ENCODE measurements around the gene WNT7B.

Gene WNT7B

DNA sequence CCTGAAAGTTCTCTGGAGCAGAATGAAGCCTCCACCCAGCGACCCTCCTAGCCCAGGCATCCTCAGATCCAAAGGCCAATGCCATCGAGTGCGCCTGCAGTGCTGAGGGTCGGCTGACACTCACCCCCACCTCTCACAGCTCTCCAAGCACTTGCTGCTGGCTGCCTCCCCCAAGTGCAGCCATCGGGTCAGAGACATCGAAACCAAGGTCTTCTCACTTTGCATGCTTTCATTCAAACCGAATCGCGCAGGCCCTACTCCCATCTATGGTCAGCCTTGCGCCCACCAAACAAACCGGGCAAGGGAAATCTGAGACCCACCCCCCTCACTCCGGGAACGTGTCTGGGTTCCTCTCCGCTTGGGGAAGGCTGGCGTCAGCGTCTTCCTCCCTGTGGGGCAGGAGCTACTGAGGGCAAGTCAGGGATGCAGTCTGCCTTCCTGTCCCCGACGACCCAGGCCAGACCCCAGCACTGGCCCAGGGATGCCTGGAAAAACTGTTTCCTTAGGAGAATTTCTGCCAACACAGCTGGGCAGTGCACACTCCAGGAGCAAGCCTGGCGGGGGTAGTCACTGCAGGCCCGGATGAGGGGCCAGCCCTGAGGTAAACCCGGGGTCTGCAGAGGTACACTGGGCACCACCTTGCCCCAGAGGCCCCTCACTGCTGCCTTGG lies 7.0 kb downstream of the WNT7B start:
- DNase-seq, result no peak

DNA sequence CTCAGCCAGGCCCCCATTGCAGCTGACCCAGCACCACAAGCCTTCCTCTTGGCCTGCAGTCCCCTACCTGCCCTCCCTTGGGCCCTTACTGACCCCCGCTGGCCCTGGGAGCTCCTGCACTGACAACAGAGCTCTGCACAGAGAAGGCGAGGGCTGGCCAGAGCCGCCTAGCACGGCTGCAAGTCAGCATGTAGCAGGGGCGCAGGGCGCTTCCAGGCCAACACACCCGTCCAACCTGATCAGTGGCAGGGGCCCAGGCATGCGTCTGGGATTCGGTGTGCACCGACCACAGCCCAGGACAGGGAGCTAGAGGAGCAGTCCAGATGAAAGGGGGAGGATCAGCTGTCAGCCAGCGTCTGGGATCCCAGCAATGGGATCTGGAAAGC lies 7.6 kb downstream of the WNT7B start:
- no peak for DNase-seq

DNA sequence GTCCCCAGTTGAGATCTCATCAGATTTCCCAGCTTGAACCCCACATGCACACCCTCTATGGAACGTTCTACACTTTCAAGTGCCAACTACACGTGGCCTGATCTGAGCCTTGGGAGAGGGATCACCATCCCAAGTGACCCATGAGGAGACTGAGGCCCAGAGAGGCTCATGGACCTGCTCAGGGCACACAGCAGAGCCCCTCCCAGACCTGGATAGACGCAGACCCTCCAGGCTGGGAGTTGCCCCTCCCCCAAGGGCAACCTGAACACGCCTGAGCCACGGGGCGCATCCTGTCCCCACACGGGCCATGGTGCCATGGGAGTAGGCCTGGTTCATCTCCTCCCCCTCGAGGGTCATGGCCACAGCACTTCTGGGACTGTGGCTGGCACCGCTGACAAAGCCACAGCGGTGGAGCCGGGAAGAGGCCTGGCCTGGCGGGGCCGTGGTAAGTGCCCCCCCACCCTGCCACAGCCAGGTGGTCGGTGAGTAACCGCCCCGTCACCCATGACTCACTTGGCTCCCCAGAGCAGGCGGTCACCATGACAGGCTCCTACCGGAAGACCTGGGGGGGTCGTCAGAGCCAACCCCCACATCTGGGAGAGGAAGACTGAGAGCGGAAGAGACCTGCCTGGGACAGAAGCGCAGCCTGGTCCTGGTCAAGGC lies 8.1 kb downstream of the WNT7B start:
- DNase-seq, result no peak

DNA sequence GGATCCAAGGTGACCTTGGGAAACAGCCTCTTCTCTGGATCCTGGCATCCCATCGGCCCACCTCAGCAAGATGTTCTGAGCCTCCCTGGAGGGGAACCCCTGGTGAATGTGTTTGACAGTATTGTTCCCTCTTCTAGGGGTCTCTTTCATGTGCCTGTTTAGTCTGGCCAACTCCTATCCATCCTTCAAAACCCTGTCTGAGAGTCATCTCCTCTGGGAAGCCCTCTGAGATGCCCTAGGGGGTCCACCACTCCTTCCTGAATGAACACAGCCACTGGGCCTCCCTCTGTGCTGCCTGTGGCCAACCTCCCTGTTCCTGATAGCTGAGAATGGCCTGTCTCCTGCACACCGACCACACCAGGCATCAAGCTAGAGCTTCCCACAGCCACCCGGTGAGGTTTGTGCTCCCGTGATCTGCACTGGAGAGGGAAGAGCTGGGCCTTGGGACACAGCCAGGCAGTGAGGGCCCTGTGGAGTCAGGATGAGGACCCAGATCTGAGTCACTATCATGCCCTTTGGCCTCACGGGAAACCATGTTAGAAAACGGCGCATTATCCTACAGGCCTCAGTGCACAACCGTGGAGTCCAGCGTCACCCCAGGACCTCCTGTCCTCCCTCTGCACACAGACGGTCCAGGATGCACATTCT lies 8.8 kb downstream of the WNT7B start:
- no peak for DNase-seq

DNA sequence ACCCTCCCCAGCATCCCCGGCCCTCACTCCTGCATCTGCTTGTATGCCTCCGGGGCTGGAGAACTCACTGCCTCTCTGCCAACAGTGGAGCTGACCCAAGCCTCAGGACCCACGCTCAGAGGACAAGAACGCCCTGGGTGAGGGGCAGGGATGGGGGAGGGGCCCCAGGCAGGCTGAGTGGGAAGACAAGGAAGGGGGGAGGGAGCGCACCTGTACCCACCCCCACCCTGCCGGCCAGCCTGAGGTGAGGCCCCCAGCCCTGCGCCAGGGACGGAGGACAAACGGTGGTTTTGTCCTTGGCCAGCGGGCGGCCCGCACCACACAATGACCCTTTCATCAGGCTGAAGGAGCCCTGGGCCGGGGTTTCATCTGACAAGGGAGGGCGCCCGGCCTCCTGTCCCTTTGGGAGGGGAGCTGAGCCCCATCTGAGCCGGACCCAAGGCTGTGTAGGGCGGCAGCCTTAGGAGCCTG lies 10.0 kb downstream of the WNT7B start:
- no peak for DNase-seq

DNA sequence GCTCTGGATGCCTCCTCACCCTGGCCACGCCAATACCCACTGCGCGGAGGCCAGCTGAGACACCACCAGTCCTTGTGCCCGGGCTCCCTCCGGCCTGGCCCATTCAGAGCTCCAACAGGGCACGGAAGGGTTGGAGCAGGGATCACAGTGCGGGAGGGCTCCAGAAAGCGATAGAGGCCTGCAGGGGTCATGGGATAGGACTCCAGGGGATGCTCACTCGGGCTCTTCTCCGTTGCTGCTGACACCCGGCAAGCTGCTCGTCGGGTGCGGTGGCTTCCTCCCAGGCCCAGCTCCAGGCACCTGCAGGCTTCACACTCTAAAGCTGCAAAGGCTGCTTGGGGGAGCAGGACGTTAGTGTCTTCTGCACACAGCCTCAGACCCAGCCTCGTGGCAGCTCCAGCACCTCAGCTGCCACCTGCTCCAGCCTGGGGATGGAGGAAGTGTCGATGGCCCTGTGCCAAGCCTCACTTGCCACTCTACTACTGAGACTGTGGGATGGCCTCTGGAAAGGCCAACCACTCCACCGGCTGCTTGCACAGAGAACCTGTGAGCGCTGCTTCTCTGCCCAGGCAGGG lies 10.6 kb downstream of the WNT7B start:
- no peak for DNase-seq

DNA sequence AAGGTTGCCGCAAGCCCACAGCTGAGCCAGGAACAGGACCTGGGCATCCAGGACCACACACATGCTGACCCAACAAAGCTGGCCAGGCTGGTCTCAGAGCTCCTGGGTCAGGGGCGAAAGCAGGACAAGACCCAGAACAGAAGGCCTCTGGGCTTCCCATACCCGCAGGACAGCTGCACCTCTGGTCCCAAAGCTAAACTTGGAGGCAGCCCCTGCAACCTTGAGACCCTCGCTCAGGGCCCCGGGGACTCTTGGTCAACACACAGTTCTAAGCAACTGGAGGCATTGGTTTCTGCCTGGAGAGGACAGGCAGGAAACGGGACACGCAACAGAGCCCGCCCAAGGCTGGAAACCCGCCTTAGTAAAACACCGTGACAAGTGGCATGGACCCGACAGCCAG lies 11.4 kb downstream of the WNT7B start:
- no peak for DNase-seq

DNA sequence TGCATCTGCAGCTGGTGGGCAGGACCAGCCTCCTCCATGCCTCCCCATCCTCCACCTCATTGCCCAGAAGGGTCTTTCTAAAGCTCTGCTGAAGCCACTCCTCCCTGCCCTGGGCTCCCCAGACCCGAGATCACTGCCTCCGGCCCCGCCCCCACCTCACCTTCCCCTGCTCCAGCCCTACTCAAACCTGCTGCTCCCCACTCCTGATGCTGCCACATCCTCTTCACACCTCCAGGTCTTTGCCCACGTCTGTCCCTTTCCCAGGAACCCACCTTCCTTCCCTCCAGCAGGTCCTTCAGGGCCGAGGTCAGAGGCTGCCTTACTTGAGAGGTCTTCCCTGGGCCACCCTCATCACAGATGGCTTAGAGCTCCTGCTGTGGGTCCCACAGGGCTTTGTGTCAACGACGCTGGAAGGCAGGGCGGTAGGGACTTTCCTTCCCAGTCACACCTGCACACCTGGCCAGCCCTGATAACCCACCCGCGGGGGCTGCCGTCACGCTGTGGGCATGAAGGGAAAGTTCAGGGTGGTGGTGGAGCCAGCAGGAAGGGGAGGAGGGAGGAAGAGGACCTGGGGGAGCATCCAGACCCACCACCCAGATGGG lies 11.9 kb downstream of the WNT7B start:
- no peak for DNase-seq

DNA sequence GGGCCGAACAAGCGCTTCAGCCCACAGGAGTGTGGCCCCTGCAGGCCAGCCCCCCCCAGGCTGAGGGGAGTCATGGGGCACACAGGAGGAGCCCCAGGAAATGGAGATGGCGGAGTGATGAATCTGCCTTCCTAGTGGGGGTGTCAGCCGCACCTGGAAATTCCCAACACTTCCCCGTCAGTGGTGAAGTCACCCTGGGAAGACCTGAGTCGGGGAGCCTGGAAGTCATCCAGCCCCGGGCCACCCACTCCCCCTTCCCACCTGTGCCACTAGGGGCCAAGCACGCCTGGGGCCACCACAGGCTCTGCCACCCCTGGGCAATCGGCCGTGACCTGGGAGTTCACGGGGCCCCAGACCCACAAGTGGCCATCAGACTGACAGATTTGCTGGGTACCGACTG lies 12.6 kb downstream of the WNT7B start:
- DNase-seq, result no peak

DNA sequence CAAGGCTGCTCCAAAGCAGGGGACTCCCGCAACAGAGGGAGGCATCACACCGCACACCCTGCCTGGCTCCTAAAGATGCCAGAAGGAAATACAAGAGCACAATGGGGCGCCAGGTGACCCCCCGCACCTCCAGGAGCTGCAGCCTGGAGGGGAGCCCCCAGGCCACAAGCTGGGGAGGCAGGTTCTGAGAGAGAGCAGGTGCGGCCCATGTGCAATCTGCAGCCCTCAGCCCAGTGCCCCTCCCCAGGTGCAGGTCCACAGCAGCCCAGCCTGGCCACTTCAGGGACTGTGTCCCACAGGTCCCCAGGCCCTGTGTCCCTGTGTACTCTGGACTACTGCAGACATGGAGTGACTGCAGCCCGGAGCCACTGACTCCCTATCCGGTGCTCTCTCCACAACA lies 13.1 kb downstream of the WNT7B start:
- DNase-seq, result no peak

DNA sequence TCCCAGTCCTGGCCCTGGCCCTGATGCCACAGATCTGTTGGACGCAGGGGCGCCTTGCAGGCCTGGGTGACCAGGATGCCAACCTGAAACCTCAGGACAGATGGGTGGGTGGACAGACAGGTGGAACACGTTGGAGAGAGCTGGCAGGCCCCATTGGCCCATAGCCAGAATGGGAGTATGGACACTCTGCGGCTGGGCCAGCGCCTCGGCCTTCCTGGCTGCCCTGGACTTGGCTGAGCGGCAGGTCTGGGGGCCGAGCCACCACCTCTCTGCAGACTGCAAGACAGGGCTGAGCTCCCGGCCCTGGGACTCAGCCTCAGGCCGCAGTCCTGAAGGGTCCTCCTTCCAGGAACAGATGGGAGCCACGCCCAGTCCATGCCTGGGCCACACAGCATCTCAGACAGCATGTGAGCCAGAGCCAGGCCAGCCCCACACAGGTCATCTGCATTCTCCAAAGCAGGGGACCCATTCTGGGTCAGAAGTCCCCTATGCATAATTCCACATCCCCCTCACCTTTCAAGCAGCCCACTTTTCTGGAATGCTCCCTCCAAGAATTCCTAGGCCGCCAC lies 14.1 kb downstream of the WNT7B start:
- DNase-seq, result no peak

DNA sequence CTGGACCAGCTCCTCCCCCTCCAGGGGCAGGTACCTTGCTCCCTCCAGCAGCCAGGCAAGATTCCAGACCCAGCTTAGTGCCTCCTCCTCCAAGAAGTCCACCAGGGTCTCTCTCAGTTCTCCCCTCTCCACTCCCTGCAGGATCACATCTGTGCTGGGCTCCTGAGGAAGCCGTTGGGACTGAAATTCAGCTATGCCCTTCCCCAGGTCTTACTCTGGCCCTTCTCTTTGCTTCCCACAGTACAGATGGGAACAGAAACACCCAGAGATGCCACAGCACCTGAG lies 14.6 kb downstream of the WNT7B start:
- no peak for DNase-seq

DNA sequence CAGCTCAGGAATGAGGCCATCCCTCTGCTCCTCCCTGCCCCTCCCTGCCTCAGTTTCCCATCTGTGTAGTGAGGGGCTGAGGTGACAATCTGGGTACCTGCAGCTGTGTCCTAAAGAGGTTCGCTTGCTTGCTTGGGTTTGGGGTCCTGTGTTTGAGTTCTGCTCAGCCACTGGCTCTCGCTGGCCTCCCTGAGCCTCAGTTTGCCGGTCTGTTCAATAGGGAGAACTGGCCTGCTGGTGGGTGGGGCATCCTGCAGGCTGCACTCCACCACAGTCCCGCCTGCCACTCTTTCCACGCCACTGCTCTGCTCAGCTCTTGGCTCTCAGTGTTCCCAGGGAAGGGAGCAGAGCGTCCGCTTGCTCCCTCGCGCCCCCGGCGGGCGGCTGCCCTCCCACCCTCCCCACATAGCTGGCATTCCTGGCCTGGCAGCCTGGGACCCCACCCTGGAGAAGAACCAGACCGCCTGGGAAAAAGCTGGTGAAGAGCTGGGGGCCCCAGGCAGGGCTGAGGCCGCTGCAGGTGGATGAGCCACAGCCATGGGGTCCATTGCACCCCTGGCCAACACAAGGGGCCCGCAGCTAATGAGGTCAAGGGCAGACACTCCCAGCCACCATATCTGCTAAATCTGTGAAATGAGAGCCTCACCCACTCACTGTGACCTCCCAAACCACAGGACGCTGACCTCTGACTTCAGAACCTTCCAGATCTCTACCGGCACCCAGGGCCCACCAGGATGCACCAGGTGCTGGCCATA lies 15.1 kb downstream of the WNT7B start:
- no peak for DNase-seq

DNA sequence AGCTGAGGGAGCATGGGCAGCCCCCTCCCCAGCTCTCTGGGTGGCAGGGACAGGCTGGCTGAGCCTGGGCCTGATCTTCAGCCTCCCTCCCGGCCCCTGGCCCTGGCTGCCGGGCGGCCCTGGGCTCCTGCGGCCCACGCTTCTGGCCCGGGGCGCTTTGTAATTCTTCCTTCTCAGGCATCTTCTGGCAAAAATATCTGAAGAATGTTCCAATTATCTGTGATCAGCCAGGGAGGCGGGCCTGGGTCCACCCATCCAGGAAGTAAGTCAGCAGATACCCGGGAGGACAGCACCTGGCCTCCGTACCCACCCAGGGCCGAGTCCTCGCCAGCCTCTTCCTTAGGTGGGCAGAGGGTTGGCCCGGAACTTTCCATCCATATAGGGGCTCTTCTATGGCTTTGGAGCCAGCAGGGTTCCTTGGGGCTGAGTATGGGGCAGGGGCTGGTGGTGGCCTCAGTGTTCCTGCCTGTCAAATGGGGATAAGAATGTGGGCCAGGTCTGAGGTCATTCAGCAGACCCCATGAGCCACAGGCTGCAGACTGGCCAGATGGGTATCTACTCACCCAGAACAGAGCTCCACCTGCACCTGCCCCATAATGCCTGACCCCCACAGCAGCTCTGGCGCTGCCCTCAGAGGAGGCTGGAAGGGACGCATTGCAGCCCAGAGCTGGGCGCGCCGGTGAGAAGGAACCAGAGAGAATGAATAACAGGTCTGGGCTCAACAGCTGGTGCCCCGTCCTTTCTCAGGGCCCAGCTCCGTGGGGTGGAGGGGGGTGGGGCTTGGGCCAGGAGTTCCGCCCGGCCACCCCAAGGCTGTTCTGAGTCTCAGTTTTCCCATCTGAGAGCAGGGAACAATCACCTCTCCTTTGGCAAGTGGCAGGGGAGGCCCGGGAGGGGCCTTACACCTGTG lies 16.2 kb downstream of the WNT7B start:
- no peak for DNase-seq

DNA sequence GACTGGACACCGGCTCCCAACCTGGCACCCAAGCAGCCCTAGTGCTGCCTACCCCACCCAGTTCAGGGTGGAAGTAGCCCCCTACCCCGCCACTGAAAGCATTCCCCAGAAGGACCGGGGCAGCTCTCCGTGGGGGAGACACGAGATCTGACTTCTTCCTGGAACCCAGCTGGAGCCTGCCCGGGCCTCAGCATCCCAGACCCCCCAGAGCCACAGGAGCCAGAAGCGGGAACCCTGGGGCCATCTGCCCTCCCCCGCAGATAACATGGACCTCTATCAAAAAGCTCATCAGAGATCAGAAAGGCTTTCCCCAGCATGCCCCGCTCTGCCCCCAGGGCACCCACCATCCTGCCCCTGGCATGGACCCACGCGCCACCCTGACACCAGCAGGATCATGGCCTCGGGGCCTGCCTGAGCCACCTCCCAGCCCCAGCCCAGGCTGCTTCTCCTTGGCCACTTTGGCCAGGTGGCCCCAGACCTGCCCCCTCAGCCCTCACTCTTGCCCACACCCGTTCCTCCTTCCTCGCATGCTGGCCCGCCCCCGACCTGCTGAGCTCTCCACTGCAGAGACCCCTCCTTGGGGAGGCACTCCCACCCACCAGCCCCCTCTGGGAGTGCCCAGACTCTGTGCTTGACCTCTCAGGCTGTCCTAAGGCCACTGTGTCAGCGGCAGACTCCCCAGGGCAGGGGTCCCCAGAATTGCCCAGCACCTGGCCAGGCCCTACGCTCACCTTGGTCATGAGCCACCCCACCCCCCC lies 17.1 kb downstream of the WNT7B start:
- DNase-seq, result no peak

DNA sequence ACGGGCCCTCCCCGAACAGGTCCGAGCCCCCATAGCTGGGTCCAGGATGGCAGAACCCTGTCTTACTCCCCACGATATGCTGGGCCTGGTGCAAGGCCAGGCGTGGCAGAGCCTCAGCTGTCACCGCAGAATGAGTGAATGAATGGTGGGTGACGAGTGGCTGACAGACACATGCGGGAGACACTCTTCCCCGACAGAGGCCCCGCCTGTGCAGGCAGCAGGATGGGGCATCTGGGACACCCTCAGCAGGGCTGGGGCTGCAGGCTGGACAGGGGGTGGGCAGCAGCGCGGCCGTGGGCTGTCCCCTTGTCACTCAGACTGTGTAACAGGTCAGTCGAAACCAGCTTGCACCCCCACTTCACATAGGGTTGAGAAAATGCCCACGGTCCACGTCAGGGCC lies 18.0 kb downstream of the WNT7B start:
- no peak for DNase-seq

DNA sequence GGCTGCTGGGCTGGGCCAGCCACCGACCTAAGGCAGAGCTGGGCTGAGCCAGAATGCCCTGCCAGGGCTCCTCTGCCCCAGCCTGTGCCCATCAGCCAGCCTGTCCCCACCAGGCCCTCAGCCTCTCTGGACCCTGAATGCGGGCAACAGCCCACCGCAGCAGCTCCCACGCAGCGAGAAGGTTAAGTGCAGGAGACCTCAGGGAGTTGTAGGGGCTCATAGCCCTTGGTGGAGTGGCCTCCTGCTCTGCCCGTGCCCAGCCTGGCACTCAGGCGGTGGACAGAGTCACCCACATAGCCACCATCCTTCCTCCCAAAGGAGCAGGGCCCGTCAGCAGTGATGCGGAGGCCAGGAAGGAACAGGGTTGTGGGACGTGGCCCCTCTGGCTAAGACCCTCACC lies 19.1 kb downstream of the WNT7B start:
- DNase-seq, result no peak

DNA sequence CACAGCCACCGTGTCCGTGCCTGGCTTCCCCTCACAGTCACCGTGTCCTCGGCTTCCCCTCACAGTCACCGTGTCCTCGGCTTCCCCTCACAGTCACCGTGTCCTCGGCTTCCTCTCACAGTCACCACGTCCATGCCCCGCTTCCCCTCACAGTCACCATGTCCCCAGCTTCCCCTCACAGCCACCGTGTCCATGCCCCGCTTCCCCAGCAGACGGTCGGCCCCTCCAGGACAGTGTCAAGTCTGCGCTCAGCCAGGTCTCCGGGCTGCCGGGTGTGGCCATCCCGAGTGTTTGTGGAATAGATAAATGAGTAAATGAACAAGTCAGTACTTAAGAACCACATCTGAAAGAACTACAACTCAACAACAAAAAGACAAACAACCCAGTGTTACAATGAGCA lies 23.8 kb downstream of the WNT7B start:
- DNase-seq, result no peak

DNA sequence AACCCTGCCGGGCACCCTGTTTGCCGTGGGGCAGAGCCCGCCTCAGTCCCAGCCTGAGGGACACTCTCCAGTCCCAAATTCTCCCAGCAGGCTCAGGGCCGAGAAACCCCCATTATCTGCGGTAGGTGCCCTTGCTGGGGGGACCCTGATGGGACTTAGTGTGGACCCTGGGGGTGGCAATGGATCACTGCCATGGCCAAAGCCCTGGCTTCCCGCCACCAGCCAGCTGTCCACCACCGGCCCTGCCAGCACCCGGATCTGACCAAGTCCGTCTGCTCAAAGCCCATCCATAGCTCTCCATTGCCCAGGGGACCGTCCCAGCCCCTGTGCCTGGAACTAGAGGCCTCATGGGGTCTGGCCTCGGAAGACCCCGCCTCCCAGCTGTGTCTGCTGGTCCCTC lies 24.4 kb downstream of the WNT7B start:
- no peak for DNase-seq

DNA sequence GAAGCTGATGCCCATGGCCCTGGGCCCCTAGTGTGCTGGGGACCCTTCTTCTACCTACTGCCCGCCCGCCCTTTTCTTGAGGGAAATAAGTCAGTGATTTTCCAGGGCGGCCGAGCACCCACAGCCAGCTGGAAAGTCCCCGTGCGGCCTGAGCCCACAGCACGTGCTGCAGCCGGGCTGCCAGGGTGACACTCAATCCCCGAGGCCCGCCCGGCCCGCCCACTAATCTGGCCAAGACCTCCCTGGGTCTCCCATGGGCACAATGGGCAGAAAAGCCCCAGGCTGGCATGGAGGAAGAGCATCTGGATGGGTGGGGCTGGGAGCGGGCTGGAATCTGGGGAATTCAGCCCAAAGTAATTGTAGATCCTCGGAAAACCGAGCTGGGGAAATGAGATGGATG lies 24.8 kb downstream of the WNT7B start:
- DNase-seq, result no peak

DNA sequence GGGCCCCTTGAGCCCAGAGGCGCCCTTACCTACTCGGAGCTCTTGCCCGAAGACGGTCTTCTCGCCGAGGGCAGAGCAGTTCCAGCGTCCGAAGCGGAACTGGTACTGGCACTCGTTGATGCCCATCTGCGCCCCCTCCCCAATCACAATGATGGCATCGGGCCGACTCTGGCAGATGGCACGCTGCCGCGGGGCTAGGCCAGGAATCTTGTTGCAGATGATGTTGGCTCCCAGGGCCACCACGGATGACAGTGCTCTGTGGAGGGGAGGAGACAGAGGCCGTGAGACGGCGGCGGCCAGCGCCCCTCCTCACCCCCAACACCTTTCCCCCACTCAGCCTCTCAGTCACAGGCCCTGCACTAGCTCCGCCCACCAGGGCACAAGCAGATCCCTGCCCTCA lies 27.1 kb downstream of the WNT7B start:
- no peak for DNase-seq
